Right lobe of liver (tissue), 4 donors: Measurements from ENCODE around the gene TENM3.

ENCODE experiments used
- POLR2A ChIP-seq: fragments of 450-650 bp; IDR thresholded peaks from one replicate; pipeline ENCODE4 v1.6.1; 2017; ENCODE audit warnings: antibody characterized with exemption, mild to moderate bottlenecking
- TF ChIP-seq, protein P1 (sequence below), 4 donors: fragments of 200-600 bp in 3 of 4; fragments of 450-650 bp in 1 of 4; IDR thresholded peaks; one replicate each; pipeline versions ENCODE4 v1.5.1 to v1.8.0; 2016 to 2022; ENCODE audit warnings: antibody characterized with exemption in 4 of 4, mild to moderate bottlenecking in 2 of 4
- donor health status: DM: no; HTN: no; CAD: no.
- donor health status: DM: no; HTN: no; CAD: no.
- donor health status: DM: no; HTN: yes; CAD: no.

DNA sequence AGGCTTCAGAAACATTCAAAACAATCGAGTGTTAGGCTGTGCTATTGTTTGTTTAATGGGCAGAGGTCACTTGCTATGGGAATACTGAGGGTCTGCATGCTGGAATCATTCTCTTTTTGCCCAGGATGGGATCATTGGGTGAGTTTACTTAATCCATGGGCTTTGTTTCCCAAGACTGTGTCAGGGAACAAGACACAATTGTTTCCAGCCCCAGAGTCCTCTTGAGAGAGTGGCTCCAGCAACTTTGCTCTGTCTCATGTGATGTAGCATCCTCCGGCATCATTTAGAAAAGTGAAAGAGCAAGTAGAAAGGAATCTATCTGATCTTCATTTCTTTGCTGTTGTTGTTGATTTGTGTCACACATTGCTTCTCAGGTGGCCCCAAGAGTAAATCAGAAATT is 1.8 kb downstream of the TENM3 start:
- TF ChIP-seq, protein P1, sequence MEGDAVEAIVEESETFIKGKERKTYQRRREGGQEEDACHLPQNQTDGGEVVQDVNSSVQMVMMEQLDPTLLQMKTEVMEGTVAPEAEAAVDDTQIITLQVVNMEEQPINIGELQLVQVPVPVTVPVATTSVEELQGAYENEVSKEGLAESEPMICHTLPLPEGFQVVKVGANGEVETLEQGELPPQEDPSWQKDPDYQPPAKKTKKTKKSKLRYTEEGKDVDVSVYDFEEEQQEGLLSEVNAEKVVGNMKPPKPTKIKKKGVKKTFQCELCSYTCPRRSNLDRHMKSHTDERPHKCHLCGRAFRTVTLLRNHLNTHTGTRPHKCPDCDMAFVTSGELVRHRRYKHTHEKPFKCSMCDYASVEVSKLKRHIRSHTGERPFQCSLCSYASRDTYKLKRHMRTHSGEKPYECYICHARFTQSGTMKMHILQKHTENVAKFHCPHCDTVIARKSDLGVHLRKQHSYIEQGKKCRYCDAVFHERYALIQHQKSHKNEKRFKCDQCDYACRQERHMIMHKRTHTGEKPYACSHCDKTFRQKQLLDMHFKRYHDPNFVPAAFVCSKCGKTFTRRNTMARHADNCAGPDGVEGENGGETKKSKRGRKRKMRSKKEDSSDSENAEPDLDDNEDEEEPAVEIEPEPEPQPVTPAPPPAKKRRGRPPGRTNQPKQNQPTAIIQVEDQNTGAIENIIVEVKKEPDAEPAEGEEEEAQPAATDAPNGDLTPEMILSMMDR (IDR thresholded peaks at IDR 0.05), result no peak
- no peak for TF ChIP-seq POLR2A
